Cerebellar nuclear complex (tissue), 1 donor: ENCODE measurements around the gene MPO.

ENCODE experiments used
- DNase-seq, 2 experiments: peaks; one replicate each; lab custom pipeline; 2025; lab: John Stamatoyannopoulos, UW

Gene MPO

DNA sequence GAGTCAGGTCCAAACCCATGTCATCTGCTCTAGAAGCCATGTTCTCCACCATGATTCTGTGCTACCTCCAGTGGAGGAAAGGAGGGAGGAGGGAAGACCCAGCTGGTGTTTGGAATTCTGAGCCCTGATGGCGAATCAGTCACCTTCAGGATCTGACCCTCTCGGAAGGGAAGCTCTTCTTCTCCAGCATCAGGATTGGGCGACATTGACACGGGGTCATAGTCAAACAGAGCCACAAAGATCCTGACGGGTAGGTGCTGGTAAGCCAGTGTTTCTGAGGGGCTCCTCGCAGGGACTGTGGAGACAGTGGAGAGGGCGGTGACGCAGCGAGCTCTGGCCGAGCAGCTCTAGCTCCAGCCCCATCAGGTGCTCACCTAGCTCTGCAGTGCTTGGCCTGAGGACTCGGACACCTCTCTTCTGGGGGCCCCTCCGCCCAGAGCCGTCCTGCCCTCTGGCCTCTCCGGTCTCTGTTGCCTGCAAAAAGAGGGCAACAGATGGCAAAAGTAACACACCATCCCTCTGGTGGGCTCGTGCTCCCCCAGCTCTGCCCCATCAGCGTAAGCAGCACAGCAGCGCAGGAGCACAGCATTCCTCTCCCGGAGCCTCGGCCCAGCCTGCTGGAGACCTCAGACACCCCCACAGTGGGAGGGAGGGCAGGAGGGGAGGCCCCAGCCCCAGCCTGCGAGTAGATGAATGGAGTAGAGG is 26.9 kb upstream of the MPO start:
- no peak for DNase-seq

DNA sequence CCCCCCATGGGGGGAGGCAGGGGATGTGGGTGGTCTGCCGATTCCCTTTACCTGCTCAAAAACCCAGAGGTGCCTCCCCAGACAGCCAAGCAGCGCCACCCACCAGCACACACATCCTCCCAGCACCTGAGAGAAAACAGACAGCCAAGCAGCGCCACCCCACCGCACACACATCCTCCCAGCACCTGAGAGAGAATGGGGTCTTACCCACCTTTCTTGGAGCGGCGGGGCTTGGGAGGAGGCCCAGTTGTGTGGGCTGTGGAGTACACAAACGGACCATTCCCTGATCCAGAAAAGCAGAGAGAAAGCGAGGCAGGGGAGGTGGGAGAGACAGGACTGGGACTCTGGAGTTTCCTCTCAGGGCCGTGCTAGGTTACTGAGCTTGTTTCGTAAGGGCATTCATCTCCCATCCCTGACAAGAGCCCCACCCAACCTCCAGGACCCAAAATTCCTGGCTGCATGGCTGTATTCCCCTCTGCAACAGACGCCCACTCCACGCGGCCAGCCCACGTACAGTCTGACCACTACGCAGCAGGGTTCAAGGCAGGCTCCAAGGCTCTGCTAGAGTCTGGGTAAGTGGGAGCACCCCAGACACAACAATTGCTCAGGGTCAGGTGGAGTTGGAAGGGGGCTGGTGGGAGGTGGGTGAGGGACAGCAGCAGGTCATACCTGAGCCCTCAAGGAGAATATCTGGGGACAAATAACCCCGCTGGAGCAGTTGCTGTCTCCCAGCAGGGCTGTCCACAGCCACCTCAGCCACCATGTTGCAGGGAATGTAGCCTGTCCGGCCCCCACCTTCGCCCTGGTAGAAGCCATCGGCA is 25.6 kb upstream of the MPO start:
- no peak for DNase-seq

DNA sequence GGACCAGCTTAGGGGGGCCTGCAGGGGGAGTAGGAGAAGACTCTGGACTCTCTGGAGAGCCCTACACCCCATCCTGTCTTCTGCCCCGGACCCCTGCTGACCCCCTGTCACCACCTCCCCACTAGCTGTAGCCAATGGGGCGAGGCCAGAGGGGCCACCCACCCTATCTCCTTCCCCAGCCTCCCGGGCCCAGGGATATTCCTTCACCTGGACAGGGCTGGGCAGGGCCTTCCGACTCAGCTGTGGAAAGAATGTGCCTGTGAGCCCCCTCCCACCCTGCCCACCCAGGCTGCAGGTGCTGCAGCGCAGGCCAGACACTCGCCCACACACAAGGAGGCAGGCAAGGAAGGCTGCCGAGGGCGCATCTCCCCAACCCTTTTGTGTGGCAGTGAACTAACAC is 24.9 kb upstream of the MPO start:
- no peak for DNase-seq

DNA sequence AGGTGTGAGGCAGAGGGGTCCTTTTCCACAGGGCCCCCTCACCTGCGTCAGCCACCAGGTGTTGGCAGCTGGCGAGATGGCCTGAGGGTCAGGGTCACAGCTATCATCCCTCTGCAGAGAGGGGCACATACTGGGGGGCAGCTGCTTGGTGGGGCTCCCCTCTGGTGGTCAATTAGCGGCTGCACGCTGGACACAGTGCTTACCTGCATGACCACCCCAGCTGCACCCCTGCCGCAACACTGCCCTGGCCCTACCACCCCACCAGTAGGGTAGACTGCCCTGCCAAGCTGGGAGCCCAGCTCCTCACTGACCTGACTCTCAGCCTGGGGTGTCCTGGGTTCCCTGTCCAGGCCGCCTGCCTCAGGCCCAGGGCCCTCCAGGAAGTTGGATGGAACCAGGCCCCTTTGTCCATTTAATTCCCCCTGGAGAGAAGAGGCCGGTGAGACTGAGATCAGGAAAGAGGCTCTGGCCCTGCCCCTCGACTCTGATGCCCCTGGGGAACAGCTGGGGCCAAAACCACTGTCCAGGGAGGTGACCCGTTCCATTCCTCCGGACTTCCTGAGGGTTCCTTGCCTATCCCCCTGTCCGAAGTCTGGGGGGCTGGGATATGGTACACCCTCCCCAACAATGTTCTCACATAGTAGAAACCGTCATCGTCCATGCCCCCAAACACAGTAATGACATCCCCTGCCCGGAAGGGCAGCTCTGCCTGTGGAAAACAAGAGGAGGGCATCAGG is 24.2 kb upstream of the MPO start:
- DNase-seq = no peak

DNA sequence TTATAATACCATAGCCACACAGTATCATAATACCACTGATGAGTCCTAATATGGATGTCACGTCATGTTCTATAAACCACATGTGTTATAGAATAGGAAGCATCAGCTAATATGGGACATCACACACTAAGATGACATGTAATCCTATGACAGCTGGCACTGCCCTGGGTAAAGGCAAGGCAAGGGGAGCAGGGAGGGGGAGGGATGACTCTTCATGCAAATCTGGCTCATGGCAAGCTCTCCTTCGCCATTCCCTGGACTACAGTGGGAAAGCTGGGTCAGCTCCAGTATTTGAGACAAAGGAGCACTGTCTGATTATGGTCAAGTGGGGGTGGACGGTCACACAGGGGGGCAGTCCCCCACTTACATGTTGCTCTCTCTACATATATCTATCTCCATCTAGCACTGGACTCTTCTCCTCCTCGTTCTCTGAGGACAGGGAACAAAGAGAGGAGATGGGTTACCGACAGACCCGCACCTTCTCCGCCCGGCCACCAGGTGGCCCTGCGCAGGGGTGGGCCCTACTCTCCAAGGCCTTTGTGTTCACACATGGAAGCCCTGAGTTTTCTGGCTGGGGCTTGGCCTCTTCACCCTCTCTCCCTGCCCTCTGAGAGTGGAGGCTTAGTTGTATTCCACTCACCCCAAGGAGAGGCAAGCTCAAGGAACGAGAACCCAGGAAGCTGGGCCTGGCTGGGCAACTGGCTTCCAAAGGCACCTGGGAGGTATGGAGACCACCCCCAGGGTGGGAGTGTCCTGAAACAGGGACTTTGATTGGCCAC is 23.4 kb upstream of the MPO start:
- DNase-seq = no peak

DNA sequence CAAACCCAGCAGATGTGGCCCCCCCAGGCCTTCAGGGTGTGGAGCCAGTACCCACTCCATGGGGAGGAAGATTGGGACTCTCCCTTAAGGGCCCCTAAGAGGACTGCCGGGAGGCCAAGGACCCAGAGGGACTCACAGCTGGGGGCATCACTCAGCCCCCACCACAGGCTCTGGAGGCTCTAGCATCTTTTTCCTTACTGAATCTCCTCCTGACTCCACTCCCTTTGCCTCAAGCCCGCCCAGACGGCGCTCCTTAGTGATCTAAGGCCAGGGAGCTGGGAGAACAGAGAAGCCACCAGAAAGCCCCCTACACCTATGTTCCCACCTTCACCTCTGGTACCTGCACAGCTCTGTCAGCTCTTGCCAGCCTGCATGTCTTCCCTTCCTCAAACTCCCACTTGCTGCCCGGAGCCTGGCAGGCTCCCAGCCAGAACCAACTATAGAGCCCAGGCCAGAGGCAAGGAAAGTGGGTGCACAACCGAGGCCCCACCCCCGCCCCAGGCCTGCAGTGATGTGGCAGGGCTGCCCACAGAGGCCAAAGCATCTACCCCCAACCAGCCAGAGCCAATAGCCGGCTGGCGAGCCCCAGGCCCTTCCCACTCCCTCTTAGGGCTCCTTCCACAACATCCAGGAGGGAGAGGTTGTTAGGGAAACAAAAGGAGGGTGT is 22.3 kb upstream of the MPO start:
- DNase-seq = no peak

DNA sequence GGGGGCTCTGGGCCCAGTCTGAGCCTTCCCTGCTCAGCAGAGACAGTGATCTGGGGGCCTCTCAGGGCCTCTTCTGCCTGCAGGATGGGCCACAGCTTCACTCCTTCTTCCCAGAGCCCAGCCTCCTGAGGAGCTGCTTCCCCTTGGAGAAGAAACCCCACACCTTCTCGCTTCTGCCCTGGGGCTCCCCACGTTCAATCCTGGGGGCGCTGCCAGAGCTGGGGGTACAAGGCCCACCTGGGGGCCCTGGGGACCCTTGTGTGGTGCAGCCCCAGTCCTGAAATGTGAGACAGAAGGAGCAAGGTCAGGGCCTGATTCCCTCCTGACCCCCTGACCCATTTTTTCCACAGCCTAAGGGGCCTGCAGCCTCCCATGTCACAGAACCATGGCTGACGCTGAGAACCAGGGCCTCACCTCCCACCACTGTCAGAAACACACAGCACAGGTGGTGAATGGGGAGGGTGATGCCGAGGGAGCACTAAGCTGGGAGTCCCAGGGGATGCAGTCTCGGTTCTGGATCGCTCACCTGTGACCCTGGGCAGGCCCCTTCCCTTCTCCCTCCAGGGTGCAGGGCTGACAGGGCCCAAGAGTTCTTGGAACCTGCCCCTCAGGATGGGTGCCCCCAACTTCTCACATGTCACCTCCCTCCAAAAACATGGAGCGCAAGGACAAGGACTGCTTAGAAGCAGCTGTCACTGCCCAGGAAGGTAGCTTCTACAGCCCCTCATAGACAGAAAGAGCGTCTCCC is 21.6 kb upstream of the MPO start:
- no peak for DNase-seq

DNA sequence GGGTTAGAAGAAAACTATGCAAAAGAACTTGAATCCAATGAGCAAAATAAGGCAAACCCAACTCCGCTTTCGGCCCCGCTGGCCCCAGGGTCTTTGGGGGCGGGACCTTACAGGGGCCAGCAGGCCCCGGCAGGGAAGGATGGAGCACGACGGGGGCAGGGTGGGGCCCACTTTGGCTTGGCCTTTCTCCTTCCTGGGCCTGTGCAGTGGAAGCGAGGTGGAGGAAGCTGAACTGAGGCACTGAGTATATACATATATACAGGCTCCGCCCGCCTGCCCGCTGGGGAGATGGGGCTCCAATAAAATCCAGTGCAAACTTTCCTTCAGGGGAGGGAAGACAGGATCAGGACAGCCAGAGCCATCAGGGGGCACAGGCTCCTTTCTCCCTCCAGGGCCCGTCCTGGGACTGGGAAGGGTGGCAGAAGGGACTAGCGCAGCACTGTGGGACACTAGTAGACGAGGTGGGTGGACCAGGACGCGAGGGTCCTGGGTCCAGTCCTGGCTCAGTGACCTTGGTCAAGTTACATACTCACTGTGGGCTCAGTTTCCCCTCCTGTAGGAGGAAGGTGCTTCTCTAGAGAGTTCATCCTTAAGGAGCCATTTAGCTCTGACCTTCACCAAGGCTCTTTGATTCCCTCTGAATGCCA is 20.9 kb upstream of the MPO start:
- DNase-seq = no peak

DNA sequence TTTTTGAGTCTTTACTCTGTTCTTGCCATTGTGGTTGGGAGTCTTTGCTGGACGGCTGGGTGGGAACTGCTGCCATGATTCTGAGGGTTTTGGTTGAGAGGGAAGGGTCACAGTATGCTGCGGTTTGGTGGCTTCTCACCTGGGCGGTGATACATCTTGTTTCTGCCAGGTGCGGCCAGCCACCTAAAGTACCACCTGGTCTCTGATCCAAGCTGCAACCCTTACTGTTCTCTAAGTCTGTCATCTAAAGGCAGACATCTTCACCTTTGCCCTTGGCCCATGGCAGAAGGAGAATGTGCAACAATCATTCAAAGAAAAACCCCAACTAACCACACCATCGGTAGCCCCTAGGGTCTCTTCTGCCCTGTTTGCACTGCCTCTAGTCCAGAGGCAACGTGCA is 19.6 kb upstream of the MPO start:
- no peak for DNase-seq

DNA sequence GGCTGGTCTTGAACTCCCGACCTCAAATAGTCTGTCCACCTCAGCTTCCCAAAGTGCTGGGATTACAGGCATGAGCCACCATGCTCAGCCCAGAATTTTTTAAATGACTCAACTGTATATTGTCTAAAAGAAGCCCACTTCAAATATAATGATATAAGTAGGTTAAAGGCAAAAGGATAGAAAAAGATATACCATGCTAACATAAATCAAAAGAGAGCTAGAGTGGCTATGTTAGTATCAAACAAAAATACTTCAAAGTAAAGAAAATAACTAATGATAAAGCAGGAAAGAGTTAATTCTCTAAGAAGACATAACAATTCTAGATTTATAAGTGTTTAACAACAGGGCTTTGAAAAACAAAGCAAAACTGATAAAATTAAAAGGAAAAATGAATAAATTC is 13.3 kb upstream of the MPO start:
- DNase-seq = no peak

DNA sequence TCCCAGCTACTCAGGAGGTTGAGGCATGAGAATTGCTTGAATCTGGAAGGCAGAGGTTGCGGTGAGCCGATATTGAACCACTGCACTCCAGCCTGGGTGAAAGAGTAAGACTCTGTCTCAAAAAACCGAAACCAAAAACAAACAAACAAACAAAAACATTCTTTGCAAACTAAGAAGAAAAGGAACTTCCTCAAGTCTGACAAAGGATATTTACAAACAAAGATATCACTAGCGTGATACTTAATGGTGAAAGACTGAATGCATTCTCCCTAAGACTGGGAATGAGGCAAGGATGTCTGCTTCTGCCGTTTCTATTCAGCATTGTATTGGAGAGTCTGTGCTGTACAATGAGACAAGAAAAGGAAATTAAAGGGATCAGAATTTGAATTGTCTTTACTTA is 10.5 kb upstream of the MPO start:
- no peak for DNase-seq

DNA sequence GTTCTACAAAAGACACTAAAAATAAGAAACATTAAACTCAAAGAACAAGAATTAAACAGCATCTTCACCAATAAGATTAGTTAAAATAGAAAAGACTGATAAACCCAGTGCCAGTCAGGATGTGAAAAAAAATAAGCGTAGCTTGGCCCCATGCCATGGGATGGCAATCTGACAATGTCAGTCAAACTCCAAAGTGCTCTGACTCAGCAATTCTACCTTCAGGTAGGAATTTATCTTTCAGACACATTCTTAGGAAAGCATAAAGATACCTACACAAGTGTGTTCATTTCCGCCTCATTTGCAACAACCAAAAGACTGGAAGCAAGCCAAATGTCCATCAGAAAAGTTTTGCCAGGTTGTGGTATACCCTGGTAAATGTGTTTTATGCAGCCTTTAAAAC is 9.1 kb upstream of the MPO start:
- no peak for DNase-seq

DNA sequence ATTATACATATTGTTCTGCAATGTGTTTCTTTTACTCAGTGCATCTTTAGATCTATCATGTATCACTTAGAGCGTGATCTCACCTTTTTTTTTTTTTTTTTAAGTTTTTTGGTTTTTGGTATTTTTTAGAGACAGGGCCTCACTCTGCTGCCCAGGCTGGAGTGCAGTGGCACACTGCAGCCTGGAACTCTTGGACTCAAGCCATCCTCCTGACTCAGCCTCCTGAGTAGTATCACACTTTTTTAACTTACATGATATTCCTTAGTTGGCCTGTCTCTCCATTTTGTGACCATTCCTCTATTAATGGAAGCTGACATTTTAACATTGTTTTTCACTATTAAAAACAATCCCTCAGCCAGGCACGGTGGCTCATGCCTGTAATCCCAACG is 4.7 kb upstream of the MPO start:
- DNase-seq = no peak

DNA sequence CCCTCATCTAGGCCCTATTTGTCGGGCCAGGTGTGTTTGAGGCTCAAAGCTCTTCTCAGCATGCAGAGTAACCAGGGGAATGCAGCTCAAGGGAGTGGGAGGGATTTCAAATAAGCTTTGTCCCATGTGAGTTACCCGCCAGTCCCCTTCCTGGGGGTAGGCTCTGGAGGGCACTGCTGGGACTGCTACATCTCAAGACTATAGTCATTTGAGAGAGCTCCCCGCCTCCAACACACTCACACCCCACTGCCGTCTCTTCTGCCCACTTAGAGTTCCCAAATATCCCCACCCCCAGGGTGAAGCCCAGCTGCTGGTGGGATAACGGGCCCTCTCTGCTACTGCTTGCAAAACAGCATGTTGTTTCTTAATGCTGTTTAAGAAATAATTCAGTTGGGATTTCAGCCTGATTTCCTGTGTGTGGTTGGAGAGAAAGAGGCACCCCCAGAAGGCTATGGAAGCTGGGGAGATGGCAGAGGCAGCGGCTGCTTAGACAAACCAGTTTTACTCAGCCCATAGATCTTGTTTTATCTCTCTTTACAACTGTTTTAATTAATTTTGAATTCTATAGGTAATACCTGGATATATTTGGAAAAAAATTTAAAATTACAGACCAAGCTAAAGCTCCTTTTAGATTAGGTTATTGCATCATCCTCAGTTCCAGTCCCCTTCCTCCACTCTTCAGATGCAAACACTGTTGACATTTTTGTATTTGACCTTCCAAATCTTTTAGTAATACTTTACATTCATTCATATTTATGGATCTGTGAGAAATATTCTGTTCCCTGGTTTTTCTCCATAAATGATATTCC is 4.1 kb upstream of the MPO start:
- no peak for DNase-seq

DNA sequence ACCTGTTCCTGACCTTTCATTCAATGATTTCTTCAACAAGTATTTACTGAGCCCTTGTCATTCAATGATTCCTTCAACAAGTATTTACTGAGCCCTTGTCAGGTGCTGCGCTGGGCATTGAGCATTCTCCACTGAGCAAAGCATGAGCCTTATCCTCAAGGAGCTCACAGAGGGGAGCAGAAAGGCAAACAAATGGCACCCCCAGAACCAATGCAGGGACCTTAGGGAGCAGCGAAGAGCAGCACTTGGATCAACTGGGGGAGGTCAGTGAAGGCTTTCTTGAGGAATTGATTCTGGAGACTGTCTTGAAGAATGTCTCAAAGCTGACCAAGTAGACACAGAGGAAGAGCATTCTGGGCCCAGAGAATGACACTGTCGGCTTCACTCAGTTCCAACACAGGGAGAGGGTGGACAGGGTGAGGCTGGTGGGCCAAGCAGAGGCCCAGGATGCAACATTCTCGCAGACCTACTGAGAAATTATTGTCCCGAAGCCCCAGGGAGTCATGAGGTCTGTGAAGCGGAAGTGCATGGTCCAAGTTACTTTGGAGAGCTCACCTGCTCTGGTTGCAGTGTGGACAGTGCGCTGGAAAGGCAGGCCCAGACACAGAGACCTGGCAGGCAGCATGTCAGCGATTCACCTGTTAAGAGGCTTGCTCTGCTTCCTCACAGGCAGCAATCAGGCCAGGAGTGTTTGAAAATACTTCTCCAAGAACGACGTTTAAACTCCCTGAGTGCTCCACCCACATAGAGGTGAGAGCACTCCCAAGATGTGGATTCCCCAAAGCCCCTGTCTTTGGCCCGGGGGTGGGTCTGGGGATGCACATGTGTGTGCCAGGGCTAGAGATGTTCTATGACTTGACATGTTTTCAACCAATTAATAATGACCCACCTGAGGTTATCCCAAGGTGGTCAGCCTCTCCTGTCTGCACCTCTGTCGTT is 3.2 kb upstream of the MPO start:
- no peak for DNase-seq

DNA sequence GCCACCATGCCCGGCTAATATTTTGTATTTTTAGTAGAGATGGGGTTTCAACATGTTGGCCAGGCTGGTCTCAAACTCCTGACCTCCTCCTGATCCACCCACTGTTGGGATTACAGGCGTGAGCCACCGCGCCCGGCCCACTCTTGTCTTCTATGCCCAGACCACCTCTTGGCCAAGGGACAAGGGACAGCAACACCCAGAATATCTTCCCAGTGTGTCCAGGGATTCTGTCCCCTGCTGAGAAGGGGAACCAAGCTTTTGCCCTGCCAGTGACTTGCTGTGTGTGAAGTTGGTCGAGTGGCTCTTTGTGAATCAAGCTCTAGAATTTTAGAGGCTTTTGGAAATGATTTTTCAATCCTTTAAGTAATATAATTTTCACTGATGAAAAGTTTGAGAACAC is 1.7 kb upstream of the MPO start:
- no peak for DNase-seq

DNA sequence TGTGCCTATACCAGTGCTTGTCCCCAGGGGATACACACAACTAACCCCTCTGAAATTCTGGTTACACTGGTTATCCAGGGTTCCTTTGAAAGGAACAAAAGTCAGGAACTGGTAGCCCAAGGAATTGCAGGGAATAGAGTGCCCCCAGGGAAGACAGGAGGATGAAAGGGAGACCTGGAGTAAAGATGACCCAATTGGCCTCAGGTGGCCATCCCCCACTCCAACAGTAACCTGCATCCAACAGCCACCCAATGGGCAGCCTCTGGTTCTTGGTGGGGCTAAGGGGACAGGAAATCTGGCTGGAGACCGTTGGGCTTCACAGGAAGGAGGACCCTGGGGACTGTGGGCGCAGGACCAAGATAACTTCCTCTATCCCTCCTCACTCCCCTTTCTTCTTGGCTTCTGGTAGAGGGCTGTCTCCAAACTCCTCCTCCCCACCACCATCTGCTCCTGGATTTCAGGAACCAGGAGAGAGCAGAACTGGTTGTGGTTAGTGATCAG is 826 bp upstream of the MPO start:
- no peak for DNase-seq
